NT2/D1 (cell line): ENCODE data around the gene NOC2L.

Source experiments
- SUZ12 ChIP-seq: IDR thresholded peaks from 2 replicates; pipeline ENCODE4 v1.6.1; 2011; ENCODE audit not compliant: insufficient read length, insufficient read depth; ENCODE audit errors: extremely low read depth
- YY1 ChIP-seq: IDR thresholded peaks from 2 replicates; pipeline ENCODE4 v1.6.1; 2011; ENCODE audit not compliant: insufficient read length, insufficient read depth
- ZNF274 ChIP-seq: IDR thresholded peaks from 2 replicates; pipeline ENCODE4 v1.6.1; 2011; ENCODE audit warnings: mild to moderate bottlenecking, low read depth, low read length

- TF ChIP-seq SUZ12 (no peak), ZNF274 (no peak), YY1 (no peak)
Measured at GRCh38 chr1:962381-963300, 3.6 kb upstream of the NOC2L start.
